ENCODE measurements around the gene GALNT16.

DNA sequence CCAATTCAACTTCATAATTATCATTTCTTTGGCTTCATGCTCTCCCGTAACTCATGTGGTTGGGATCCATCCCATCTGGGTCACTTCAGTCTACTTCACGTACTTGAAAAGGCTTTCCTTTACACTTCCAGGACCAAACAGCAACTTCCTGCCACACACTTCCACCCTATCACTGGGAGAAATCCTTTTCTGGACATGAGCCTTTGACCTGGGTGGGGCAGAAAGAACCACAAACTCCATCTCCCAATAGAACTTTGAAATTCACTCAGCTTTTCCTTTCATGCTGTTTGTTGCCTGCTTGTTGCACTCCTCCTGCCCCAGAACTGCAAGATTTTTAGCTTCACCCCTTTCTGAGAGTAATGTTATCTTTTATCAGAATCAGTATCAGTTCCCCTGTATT lies 18.4 kb upstream of the GALNT16 start:
- TF ChIP-seq GATA3 (IDR thresholded peaks at IDR 0.05; ENCODE audit: low read depth, low read length) (no peak), GATA2 (IDR thresholded peaks at IDR 0.05; ENCODE audit: low read depth, low read length) (no peak)
